Kidney epithelial cell (primary cell): ENCODE results near the gene WNT7B. TPM values are rescaled to one million over a fixed set of nuclear protein-coding genes. Genes with fewer than 3 reads are reported as not detected.

ENCODE experiments used
- DNase-seq: peaks from one replicate; pipeline ENCODE4 v3.0.0-alpha.2; 2010; ENCODE audit warnings: low read depth
- H3K27me3 ChIP-seq: 2 replicates; pipeline ENCODE4 v1.6.0; 2011; ENCODE audit warnings: low read length; ENCODE audit not compliant: control insufficient read depth, insufficient read depth
- H3K36me3 ChIP-seq: 2 replicates; pipeline ENCODE4 v1.5.1; 2011; ENCODE audit warnings: low read length; ENCODE audit not compliant: control insufficient read depth, insufficient read depth
- H3K4me3 ChIP-seq: 2 replicates; pipeline ENCODE4 v1.5.1; 2011; ENCODE audit warnings: low read depth, mild to moderate bottlenecking, control low read depth, low read length
- total RNA-seq: library from RNA; depleted of rRNA; stranded (reverse); fragments of >200 nt; gene quantifications from 2 replicates; pipeline ENCODE4 v1.2.3, GENCODE V29; 2015
- TF ChIP-seq, protein P1 (sequence below): IDR thresholded peaks from 2 replicates; pipeline ENCODE4 v1.5.1; 2011; ENCODE audit warnings: mild to moderate bottlenecking, moderate library complexity, low read length, control low read depth, inconsistent platforms; ENCODE audit not compliant: insufficient read depth, poor library complexity, severe bottlenecking

Gene WNT7B
- total RNA-seq, 1 donor from 2014 or later = 15.3 TPM

DNA sequence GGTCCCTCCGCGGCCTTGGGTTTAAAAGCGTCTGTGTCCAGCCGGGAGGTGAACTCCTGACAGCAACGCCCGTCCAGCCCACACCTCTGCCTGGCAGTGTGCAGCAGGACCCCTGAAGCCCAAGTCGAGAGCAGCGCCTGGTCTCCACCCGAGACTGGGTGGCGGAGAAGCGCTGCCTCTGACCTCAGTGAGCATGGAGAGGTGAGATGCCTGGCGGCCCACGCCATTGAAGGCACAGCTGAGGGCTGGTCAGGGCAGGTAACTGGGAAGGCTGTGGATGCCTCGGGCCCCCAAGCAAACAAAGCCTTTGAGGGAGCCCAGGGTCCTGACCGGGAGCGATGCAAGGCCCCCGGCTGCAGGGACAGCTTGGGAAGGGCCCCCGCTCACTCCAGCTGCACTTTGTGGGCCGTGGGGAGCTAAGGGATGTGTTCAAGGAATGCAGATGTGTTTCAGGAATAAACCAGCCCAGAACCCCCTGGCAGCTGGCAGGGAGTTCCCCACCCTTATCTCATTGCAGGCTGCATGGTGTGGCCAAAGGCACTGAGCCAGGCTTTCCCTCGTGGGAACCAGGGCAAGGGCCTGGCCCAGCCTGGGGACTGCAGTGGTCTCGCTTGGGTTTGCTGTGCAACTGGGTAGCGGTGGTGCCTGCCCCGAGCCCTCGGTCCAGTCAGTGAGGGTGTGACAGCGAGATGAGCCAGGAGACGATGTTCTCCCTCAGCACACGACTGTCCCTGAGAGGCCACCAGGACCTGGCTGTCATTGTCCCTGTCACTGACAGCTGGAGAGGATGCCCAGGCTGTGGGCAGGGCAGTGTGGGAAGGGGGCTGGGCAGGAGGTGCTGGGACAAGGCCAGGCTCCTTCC is 92.5 kb downstream of the WNT7B start:
- no peak for DNase-seq
- TF ChIP-seq, protein P1, sequence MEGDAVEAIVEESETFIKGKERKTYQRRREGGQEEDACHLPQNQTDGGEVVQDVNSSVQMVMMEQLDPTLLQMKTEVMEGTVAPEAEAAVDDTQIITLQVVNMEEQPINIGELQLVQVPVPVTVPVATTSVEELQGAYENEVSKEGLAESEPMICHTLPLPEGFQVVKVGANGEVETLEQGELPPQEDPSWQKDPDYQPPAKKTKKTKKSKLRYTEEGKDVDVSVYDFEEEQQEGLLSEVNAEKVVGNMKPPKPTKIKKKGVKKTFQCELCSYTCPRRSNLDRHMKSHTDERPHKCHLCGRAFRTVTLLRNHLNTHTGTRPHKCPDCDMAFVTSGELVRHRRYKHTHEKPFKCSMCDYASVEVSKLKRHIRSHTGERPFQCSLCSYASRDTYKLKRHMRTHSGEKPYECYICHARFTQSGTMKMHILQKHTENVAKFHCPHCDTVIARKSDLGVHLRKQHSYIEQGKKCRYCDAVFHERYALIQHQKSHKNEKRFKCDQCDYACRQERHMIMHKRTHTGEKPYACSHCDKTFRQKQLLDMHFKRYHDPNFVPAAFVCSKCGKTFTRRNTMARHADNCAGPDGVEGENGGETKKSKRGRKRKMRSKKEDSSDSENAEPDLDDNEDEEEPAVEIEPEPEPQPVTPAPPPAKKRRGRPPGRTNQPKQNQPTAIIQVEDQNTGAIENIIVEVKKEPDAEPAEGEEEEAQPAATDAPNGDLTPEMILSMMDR = no peak
- peaks cover 32% of the 10 kb centered on the region for H3K27me3 ChIP-seq

DNA sequence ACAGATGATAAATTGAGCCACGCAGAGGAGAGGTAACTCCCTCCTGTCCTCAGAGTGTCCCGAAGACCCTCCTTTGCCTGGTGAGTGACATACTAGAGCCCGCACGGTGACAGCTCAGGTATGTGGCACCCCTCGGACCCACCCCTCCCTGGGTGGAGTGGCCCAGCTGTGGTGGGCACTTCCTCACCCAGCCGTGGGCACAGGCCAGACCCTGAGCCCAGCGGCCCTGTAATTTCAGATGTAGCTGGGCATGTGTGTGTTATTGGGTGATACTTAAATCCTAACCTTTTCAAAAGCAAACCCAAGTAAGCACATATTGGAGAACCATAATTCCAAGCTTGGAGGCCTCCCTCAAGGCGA is 93.2 kb downstream of the WNT7B start:
- Histone ChIP-seq H3K36me3 (no peaks in the 10 kb centered on the region), H3K4me3 (no peak overlapping the region), H3K27me3 (peaks cover 34% of the 10 kb centered on the region)
- no peak for DNase-seq
- TF ChIP-seq, protein P1 = no peak

More for the DNA sequence above, 92.5 kb downstream of the WNT7B start:
- no peaks in the 10 kb centered on the region for H3K36me3 ChIP-seq
- H3K4me3 ChIP-seq = no peak overlapping the region

DNA sequence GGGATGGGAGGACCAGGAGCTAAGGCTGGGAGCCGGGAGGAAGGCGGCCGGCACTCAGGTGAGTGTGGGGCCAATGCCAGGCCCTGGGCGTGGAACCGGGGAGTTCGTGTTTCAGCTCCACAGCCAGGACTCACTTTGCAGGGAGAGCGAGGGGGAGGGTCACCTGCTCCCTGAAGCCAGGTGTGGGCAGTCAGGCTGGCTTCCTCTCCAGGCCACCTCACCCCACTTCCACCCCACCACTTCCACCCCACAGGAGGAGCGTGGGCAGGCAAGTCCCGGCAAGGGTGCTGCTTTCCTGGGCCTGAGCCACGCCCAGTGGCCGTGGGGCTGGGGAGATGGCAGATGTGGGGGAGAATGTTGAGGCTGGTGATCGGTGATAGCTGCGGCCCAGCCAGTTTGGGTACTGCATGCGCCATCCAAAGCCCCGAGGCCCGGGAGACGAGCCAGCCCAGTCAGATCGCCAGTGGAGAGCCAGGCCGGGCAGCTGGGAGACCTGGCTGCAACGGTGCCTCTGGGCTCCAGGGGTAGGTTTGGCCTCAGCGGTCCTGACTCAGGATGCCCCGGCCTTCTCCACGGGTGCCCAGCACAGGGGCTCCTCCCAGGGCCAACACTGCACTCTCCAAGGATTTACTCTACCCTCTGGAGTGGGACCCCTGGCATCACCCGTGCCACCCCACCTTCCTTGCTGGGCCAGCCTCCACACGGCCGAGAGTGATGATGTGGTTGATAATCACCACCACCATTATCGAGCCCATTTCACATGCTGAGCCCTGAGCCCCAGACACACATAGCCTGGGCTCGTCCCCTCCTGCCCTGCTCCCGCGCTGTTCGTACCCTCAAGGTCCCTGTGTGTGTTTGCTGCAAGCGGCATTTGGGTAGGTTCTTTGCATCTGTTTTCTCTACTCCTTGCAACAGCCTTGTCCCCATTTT is 93.8 kb downstream of the WNT7B start:
- TF ChIP-seq, protein P1 = no peak
- DNase-seq = no peak

DNA sequence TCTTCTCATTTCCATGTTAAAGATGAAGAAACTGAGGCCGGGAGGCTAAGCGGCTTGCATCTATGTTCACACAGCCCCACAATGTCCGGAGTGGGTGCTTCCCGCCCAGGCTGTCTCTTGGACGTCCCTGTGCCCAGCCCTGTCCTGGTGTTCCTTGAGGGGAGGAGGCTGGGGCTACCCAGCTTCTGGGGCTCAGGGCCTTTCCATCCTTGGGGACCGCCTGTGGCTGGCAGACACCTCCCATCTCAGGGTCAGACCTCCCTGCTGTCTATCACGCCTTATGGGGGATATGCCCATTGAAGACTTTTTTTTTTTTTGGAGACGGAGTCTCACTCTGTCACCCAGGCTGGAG is 95.5 kb downstream of the WNT7B start:
- TF ChIP-seq, protein P1 = no peak
- Histone ChIP-seq H3K36me3 (no peaks in the 10 kb centered on the region), H3K27me3 (peaks cover 56% of the 10 kb centered on the region), H3K4me3 (no peak overlapping the region)
- no peak for DNase-seq

More for the DNA sequence above, 93.8 kb downstream of the WNT7B start:
- H3K36me3 ChIP-seq = no peaks in the 10 kb centered on the region
- H3K4me3 ChIP-seq = no peak overlapping the region
- H3K27me3 ChIP-seq = peaks cover 40% of the 10 kb centered on the region

DNA sequence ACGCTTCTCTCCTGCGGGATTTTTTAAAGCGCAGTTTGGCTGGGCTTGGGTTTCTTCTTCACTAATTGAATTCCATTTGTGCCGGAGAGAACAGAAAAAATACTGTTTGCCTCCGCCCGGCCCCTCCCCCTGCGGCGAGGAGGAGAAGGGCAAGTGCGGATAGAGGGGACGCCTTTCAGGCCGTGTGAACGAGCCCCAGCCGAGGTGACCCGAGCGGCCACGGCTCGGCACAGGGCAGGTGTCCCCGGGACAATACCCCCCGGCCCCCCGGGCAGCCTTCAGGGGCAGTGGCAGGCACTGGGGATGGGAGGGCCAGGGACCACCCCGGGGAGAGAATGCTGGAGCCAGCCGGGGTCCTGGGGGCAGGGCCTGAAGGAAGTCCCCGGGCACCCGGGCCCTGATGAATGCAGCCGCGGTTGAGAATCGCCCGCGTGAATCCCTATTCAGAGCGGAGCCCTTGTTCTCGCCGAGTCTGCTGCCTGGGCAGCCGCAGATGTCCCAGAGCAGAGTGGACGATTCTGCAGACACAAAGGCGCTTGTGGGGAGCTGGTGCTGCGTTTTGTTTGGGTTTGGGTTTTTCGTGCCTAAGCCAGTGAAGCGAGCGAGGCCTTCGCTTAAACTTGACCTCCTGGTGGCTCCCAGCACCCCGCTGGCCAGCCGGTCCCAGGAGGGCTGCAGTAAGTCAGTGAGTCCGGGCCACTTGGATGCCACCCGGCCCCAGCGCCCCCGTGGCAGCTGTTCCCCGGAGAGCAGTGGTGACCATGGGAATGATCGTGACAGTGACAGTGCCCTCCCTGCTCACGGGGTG is 96.0 kb downstream of the WNT7B start:
- H3K4me3 ChIP-seq = no peak overlapping the region
- peaks cover 60% of the 10 kb centered on the region for H3K27me3 ChIP-seq
- TF ChIP-seq, protein P1 = no peak
- DNase-seq = no peak
- no peaks in the 10 kb centered on the region for H3K36me3 ChIP-seq
